H9 (cell line): ENCODE measurements around the gene WDHD1. TPM values are rescaled to one million over a fixed set of nuclear protein-coding genes. Genes with fewer than 3 reads are reported as not detected.

ENCODE experiments used
- DNase-seq: peaks from one replicate; pipeline ENCODE4 v3.0.0-alpha.2; 2017
- H2AFZ ChIP-seq: one replicate; pipeline ENCODE4 v1.6.1; 2013; ENCODE audit warnings: mild to moderate bottlenecking, low read length, control low read depth, moderate library complexity
- H2AK5ac ChIP-seq: 2 replicates; pipeline ENCODE4 v1.6.1; 2013; ENCODE audit warnings: low read length, control low read depth, mixed read lengths; ENCODE audit not compliant: insufficient read length
- H2BK120ac ChIP-seq: one replicate; pipeline ENCODE4 v1.6.1; 2013; ENCODE audit warnings: low read depth, mild to moderate bottlenecking, low read length, control low read depth, inconsistent platforms; ENCODE audit not compliant: poor library complexity, severe bottlenecking
- H2BK12ac ChIP-seq: 2 replicates; pipeline ENCODE4 v1.6.1; 2013; ENCODE audit warnings: low read length, control low read depth, mixed read lengths, low read depth; ENCODE audit not compliant: insufficient read length
- H2BK15ac ChIP-seq: 2 replicates; pipeline ENCODE4 v1.6.1; 2013; ENCODE audit warnings: low read depth, low read length, control low read depth
- H2BK20ac ChIP-seq: one replicate; pipeline ENCODE4 v1.6.1; 2013; ENCODE audit warnings: low read depth, mild to moderate bottlenecking, low read length, control low read depth, inconsistent platforms; ENCODE audit not compliant: poor library complexity, severe bottlenecking
- H2BK5ac ChIP-seq: 2 replicates; pipeline ENCODE4 v1.6.1; 2013; ENCODE audit warnings: low read length, control low read depth, mixed read lengths; ENCODE audit not compliant: insufficient read length
- H3K14ac ChIP-seq: 2 replicates; pipeline ENCODE4 v1.6.1; 2013; ENCODE audit warnings: low read length, control low read depth; ENCODE audit not compliant: insufficient read depth
- H3K18ac ChIP-seq: 2 replicates; pipeline ENCODE4 v1.6.1; 2013; ENCODE audit warnings: low read depth, mild to moderate bottlenecking, mixed read lengths, low read length, control low read depth; ENCODE audit not compliant: insufficient read length
- H3K23ac ChIP-seq: 2 replicates; pipeline ENCODE4 v1.6.1; 2013; ENCODE audit warnings: low read length, control low read depth, mixed read lengths, low read depth; ENCODE audit not compliant: insufficient read length
- H3K23me2 ChIP-seq: 2 replicates; pipeline ENCODE4 v1.6.1; 2013; ENCODE audit warnings: low read depth, mild to moderate bottlenecking, mixed read lengths, low read length, control low read depth; ENCODE audit not compliant: insufficient read length, poor library complexity, severe bottlenecking
- H3K27ac ChIP-seq: 2 replicates; pipeline ENCODE4 v1.5.1; 2013; ENCODE audit warnings: low read length, control low read depth, mixed read lengths, low read depth; ENCODE audit not compliant: insufficient read length
- H3K27me3 ChIP-seq: 2 replicates; pipeline ENCODE4 v1.6.1; 2013; ENCODE audit warnings: low read length, control low read depth, inconsistent platforms; ENCODE audit not compliant: insufficient read depth
- H3K4ac ChIP-seq: 2 replicates; pipeline ENCODE4 v1.6.1; 2013; ENCODE audit warnings: low read depth, mild to moderate bottlenecking, control low read depth, inconsistent platforms, low read length, moderate library complexity
- H3K4me1 ChIP-seq: 2 replicates; pipeline ENCODE4 v1.6.1; 2013; ENCODE audit warnings: low read length, control low read depth, inconsistent platforms; ENCODE audit not compliant: insufficient read depth
- H3K4me2 ChIP-seq: 2 replicates; pipeline ENCODE4 v1.6.1; 2013; ENCODE audit warnings: low read length, control low read depth, mixed read lengths; ENCODE audit not compliant: insufficient read length, insufficient read depth
- H3K56ac ChIP-seq: 2 replicates; pipeline ENCODE4 v1.6.1; 2013; ENCODE audit warnings: low read depth, mild to moderate bottlenecking, mixed read lengths, low read length, control low read depth; ENCODE audit not compliant: insufficient read length
- H3K79me1 ChIP-seq: 2 replicates; pipeline ENCODE4 v1.6.1; 2013; ENCODE audit warnings: low read depth, mild to moderate bottlenecking, moderate library complexity, low read length, control low read depth, inconsistent platforms; ENCODE audit not compliant: insufficient read depth, poor library complexity, severe bottlenecking
- H3K79me2 ChIP-seq: 2 replicates; pipeline ENCODE4 v1.6.1; 2013; ENCODE audit warnings: low read length, control low read depth, inconsistent platforms; ENCODE audit not compliant: insufficient read depth
- H3K9ac ChIP-seq: 2 replicates; pipeline ENCODE4 v1.6.1; 2013; ENCODE audit warnings: low read length, control low read depth, mixed read lengths; ENCODE audit not compliant: insufficient read length; ENCODE audit errors: extremely low read depth
- H3K9me3 ChIP-seq: one replicate; pipeline ENCODE4 v1.6.1; 2013; ENCODE audit warnings: low read depth, low read length, inconsistent platforms; ENCODE audit not compliant: control insufficient read depth
- H3T11ph ChIP-seq: one replicate; pipeline ENCODE4 v1.6.1; 2013; ENCODE audit warnings: mild to moderate bottlenecking, low read length, control low read depth, inconsistent platforms
- H4K20me1 ChIP-seq: one replicate; pipeline ENCODE4 v1.6.1; 2013; ENCODE audit not compliant: control insufficient read depth, insufficient read length, insufficient read depth
- H4K5ac ChIP-seq: 2 replicates; pipeline ENCODE4 v1.6.1; 2013; ENCODE audit warnings: low read depth, mild to moderate bottlenecking, mixed read lengths, low read length, control low read depth; ENCODE audit not compliant: insufficient read length
- H4K8ac ChIP-seq: replicated peaks from 2 replicates; pipeline ENCODE4 v1.6.1; 2013; ENCODE audit warnings: low read length, control low read depth, mixed read lengths, low read depth; ENCODE audit not compliant: insufficient read length
- H4K91ac ChIP-seq: 2 replicates; pipeline ENCODE4 v1.6.1; 2013; ENCODE audit warnings: low read depth, mild to moderate bottlenecking, moderate library complexity, mixed read lengths, low read length, control low read depth; ENCODE audit not compliant: insufficient read length
- H3K27ac Mint-ChIP-seq, 3 experiments: 2 replicates in 2 of 3; 3 replicates in 1 of 3; pipeline ENCODE4 v1.8.0; 2020 to 2021; ENCODE audit warnings: mixed read lengths in 3 of 3, mild to moderate bottlenecking in 1 of 3, moderate library complexity in 1 of 3
- H3K27me3 Mint-ChIP-seq: 2 replicates; pipeline ENCODE4 v1.8.0; 2021; ENCODE audit warnings: low read depth, mild to moderate bottlenecking, moderate library complexity, mixed read lengths
- H3K36me3 Mint-ChIP-seq, 3 experiments: 2 replicates in 2 of 3; 3 replicates in 1 of 3; pipeline ENCODE4 v1.8.0; 2020 to 2021; ENCODE audit warnings: low read depth in 3 of 3, mixed read lengths in 3 of 3; ENCODE audit not compliant: insufficient read depth in 1 of 3
- H3K4me1 Mint-ChIP-seq, 2 experiments: 2 replicates each; pipeline ENCODE4 v1.8.0; 2020; ENCODE audit warnings: mixed read lengths in 2 of 2
- H3K4me3 Mint-ChIP-seq, 2 experiments: 2 replicates in 1 of 2; 3 replicates in 1 of 2; pipeline ENCODE4 v1.8.0; 2020 to 2021; ENCODE audit warnings: mild to moderate bottlenecking in 2 of 2, mixed read lengths in 2 of 2, moderate library complexity in 1 of 2
- H3K9me3 Mint-ChIP-seq, 2 experiments: 2 replicates in 1 of 2; 3 replicates in 1 of 2; pipeline ENCODE4 v1.8.0; 2020; ENCODE audit warnings: mild to moderate bottlenecking in 2 of 2, mixed read lengths in 2 of 2, moderate library complexity in 1 of 2
- CTCF ChIP-seq: fragments of 200-600 bp; sonication (generic); conservative IDR thresholded peaks from 3 replicates; pipeline ENCODE4 v1.8.0; 2021; ENCODE audit warnings: antibody characterized with exemption, mild to moderate bottlenecking
- WGBS: extraction: QIAGEN DNeasy Blood & Tissue Kit; methylation state at CpG from one replicate; pipeline ENCODE4 v1.1.7; 2013; ENCODE audit warnings: missing lambda C conversion rate, low lambda C conversion rate, mixed read lengths; ENCODE audit not compliant: insufficient read length; ENCODE audit errors: extremely low coverage; 5-methylcytosine and 5-hydroxymethylcytosine counted together
- total RNA-seq: library from RNA; stranded (reverse); gene quantifications from 2 replicates; pipeline ENCODE4 v1.2.1, GENCODE V29; 2021

The WDHD1 gene
- total RNA-seq, 1 experiment from 2014 or later = 93.7 TPM

DNA sequence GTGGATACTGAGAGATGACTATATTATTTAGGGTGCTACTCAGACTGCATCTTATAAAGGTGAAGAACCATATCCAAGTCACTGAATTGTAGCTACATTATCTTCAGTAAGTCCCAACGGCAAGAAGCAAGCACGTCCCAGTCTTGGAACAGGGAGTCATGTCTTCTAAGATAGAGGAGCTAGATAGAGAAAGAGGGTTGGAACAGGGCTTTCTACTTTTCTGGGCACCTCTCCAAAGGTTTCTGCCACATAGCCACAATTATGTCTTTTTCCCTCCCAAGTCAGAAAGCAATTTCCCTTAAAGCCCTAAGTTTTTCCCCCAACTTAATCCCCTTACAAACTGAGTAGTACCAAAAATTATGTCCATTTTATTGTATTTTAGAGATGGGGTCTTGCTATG, 47.0 kb upstream of the WDHD1 start:
- H3K79me2 ChIP-seq = no peaks in the 10 kb centered on the region
- H2AK5ac ChIP-seq = no peak overlapping the region
- H2AFZ ChIP-seq = no peak overlapping the region
- H3K4me3 Mint-ChIP-seq = no peak overlapping the region
- no peak overlapping the region for H2BK5ac ChIP-seq
- no peaks in the 10 kb centered on the region for H3K27me3 Mint-ChIP-seq
- no peak overlapping the region for H2BK20ac ChIP-seq
- no peak overlapping the region for H2BK15ac ChIP-seq
- H4K5ac ChIP-seq = no peak overlapping the region
- no peak for DNase-seq
- H3K9me3 ChIP-seq = no peaks in the 10 kb centered on the region
- no peaks in the 10 kb centered on the region for H3K9me3 Mint-ChIP-seq
- H3K36me3 Mint-ChIP-seq = no peaks in the 10 kb centered on the region
- H3K23ac ChIP-seq = no peak overlapping the region
- no peaks in the 10 kb centered on the region; the same call in 1 of the 2 replicates for H3K4me1 ChIP-seq
- no peak overlapping the region for H3K18ac ChIP-seq
- no peak overlapping the region for H3T11ph ChIP-seq
- no peak overlapping the region for H3K4me2 ChIP-seq
- WGBS = no CpG with 5 or more reads among the region's 2 CpGs
- no peak overlapping the region for H3K9ac ChIP-seq
- H3K23me2 ChIP-seq = no peaks in the 10 kb centered on the region
- H3K4me1 Mint-ChIP-seq = peaks cover 12 to 13% of the 10 kb centered on the region in 2 experiments
- no peak overlapping the region for H3K4ac ChIP-seq
- H3K14ac ChIP-seq = no peak overlapping the region
- no peak overlapping the region for H4K8ac ChIP-seq
- no peak overlapping the region for H3K27ac ChIP-seq
- H3K27me3 ChIP-seq = no peaks in the 10 kb centered on the region
- no peaks in the 10 kb centered on the region for H3K79me1 ChIP-seq
- TF ChIP-seq CTCF = no peak
- H2BK12ac ChIP-seq = no peak overlapping the region
- H2BK120ac ChIP-seq = no peak overlapping the region
- no peak overlapping the region for H3K27ac Mint-ChIP-seq
- H3K56ac ChIP-seq = no peak overlapping the region
- no peaks in the 10 kb centered on the region for H4K20me1 ChIP-seq
- H4K91ac ChIP-seq = no peak overlapping the region
